Naive thymus-derived CD8-positive, alpha-beta T cell (primary cell): ENCODE results near the gene PHPT1. TPM values are rescaled to one million over a fixed set of nuclear protein-coding genes. Genes with fewer than 3 reads are reported as not detected.
A peak's percentile ranks its signal among the peaks of the same experiment; 100 is the strongest.
"Not testable (repeated sequence)": the region's sequence is repeated elsewhere in the genome, so short reads cannot be mapped to it uniquely, and the experiment has no call there.

Experiments used
- ATAC-seq, 2 donors: fragments of 150-1000 bp; cut with Tn5 transposase in 1 of 2; sonication (Bioruptor Pico), chemical (Tn5 transposase) in 1 of 2; 1 replicate in 1 of 2; 2 replicates in 1 of 2; pipeline ENCODE4 v1.10.0; 2021; ENCODE audit warnings: mild to moderate bottlenecking in 2 of 2, moderate library complexity in 2 of 2
- POLR2A ChIA-PET: fragments of 350-600 bp; sonication (Branson Sonifier 250); formaldehyde crosslinking; loops from one replicate; lab custom pipeline; 2021; ENCODE audit warnings: antibody characterized with exemption; lab: Charles Lee
- DNase-seq, 10 donors: peaks; one replicate each; pipeline versions ENCODE4 v3.0.0 to v3.0.0-alpha.2; 2020 to 2022
- H3K27ac Mint-ChIP-seq, 10 donors: one replicate each; pipeline ENCODE4 v1.8.0; 2020 to 2022; ENCODE audit warnings: mild to moderate bottlenecking in 10 of 10, mixed read lengths in 10 of 10, moderate library complexity in 4 of 10, inconsistent platforms in 1 of 10
- H3K27me3 Mint-ChIP-seq, 5 donors: one replicate each; pipeline ENCODE4 v1.8.0; 2021 to 2022; ENCODE audit warnings: mixed read lengths in 5 of 5
- H3K36me3 Mint-ChIP-seq, 3 donors: one replicate each; pipeline ENCODE4 v1.8.0; 2020 to 2022; ENCODE audit warnings: mixed read lengths in 3 of 3, mild to moderate bottlenecking in 2 of 3, inconsistent platforms in 1 of 3
- H3K4me1 Mint-ChIP-seq, 4 donors: one replicate each; pipeline ENCODE4 v1.8.0; 2021 to 2022; ENCODE audit warnings: mixed read lengths in 4 of 4
- H3K4me3 Mint-ChIP-seq, 10 donors: one replicate each; pipeline ENCODE4 v1.8.0; 2020 to 2022; ENCODE audit warnings: mild to moderate bottlenecking in 10 of 10, mixed read lengths in 10 of 10, moderate library complexity in 6 of 10, inconsistent platforms in 1 of 10
- H3K9me3 Mint-ChIP-seq, 9 donors: one replicate each; pipeline ENCODE4 v1.8.0; 2020 to 2022; ENCODE audit warnings: mixed read lengths in 9 of 9, mild to moderate bottlenecking in 3 of 9, inconsistent platforms in 1 of 9, moderate library complexity in 1 of 9
- polyA plus RNA-seq, 3 donors: library from polyadenylated mRNA; unstranded; fragments of 300-500 nt; fragmentation: Illumina TruSeq; gene quantifications; one replicate each; pipeline ENCODE4 v1.2.3, GENCODE V29; 2021
- total RNA-seq, 8 experiments: library from RNA in 2 of 8; stranded (reverse) in 2 of 8; gene quantifications; one replicate each; pipeline ENCODE4 v1.2.3 and lab custom pipeline; 2021 to 2026

Gene PHPT1
- total and polyA plus RNA-seq, 5 experiments from 2014 or later = 25.2 to 98.1 (median 82.6) TPM

DNA sequence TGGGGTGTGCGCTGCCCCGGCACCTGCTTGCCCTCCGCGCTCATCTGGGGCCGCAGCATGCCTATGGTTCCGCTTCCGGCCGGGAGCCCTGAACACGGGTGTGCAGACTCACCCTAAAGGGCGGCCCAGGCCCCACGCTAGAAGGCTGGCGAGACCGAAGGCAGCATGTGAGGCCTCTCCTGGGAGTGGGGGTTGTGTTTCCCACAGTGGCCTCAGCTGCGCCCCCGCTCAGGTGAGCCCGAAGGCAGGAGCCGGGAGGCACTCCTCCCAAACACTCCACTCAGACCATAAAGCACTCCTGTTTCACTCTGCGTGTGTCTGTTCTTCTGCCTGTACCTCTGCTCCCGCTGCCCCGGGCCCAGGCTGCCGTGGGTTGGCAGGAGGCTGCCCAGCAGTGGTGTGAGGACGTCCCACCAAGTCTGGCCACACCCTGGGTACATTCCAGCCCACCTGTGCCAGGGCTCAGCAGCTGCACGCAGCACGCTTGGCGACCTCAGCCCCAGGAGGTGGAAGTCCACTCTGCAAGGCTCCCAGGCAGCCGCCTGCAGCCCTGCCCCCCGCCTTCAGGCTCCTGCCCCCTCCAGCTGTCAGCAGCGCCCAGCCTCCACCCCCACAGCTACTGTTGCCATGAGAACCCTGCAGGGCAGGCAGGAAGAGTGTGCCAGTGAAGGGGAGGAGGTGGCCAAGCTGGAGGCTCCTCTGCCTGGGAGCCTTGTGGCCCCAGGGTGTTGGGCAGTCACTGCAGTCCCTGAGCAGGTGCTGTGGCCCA is 8.1 kb upstream of the PHPT1 start:
- POLR2A ChIA-PET = interaction anchor here (1.2 to 1.8 kb wide), 3 partner anchors 33 to 151 kb away, joined by 3 to 12 read pairs (median 5); partner anchors contain the start of genes PAXX, RABL6 and TRAF2
- DNase-seq = no peak
- no peak for ATAC-seq
- H3K9me3 Mint-ChIP-seq = no peaks in the 10 kb centered on the region
- H3K27ac Mint-ChIP-seq = no peak overlapping the region
- H3K27me3 Mint-ChIP-seq = peaks cover 0 to 13% (median 0%) of the 10 kb centered on the region in 5 donors
- peak overlapping the region in 1 of 10 donors; percentile 31 for H3K4me3 Mint-ChIP-seq
- peaks cover 9 to 18% (median 14%) of the 10 kb centered on the region in 4 donors for H3K4me1 Mint-ChIP-seq
- H3K36me3 Mint-ChIP-seq = peaks cover 0 to 13% (median 0%) of the 10 kb centered on the region in 3 donors

DNA sequence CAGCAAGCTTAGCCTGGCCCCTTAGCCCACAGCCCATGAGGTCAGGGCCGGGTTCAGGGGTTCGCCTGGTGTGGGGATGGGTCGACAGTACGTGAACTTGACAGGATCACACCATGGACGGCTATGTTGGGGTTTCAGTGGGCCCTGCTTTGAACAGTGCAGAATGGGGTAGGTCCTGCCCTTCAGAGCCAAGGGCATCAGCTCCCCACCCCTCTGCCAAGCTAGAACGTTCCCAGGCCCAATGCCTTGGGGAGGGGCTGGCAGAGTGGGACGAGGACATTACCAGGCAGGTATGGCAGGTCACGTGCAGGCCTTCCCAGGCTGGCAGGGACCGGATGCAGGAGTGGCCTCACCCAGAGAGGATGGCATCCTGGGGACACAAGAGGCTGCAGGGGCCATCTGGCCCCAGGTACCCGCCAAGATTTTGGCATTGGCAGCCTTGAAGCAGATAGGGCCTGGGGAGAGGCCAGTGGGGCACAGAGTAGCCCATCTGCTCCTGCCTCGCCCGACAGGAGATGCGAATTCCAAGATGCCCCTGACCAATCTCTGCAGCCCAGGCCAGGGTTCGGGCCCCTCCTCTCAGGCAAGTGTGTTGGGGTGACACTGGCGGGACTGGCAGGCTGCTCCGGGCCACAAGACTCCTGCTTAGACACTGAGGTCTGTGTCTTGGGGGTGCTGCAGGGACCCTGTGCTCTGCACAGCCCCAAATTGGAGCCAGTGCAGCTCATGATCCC is 7.4 kb upstream of the PHPT1 start:
- Mint-ChIP-seq H3K4me1 (peaks cover 11 to 22% (median 15%) of the 10 kb centered on the region in 4 donors), H3K36me3 (peaks cover 0 to 13% (median 0%) of the 10 kb centered on the region in 3 donors), H3K27me3 (peaks cover 0 to 18% (median 2%) of the 10 kb centered on the region in 5 donors), H3K4me3 (peak overlapping the region; percentile 75 to 94 (median 84)), H3K27ac (peak overlapping the region in 3 of 10 donors; percentile 43 to 78 (median 51))
- ATAC-seq, DNase-seq, H3K9me3 Mint-ChIP-seq: not testable (repeated sequence)
- POLR2A ChIA-PET = interaction anchor here (0.9 to 3.8 kb wide), 9 partner anchors 35 to 193 kb away, joined by 3 to 17 read pairs (median 4); partner anchors contain the start of genes PAXX, RABL6 and TRAF2

DNA sequence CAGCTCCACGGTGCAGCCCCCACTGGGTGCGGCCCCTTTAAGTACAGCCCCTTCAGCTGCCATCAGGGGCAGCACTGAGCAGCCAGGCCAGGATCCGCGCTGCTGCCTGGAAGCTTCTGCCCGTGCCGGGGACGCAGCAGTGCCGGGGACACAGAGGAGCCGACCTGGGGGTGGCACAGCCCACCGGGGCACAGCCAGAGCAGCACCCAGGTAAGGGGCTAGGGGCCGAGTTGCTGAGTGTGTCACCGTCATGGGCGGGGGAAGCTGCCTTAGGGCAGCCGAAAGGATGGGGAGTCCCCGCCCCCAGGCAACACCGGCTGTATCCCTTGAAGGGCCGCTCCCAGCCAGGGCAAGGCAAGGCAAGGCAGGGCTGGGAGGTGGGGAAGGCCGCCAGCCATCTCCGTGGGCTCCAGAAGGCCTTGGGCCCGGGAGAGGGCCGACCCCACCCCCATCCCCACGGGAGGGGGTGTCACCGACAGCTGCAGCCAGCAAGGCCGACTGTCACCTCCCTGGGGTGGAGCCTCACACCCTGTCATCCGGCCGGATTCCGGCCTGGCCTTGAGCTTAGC is 6.7 kb upstream of the PHPT1 start, which contains the start of gene AJM1:
Gene AJM1 (plus strand): TSS at position 99 of the 569 bp plus-strand sequence. CDS start 1,937 bp downstream, outside the sequence.
- H3K9me3 Mint-ChIP-seq = not testable (repeated sequence)
- DNase-seq (peak; percentile 67 to 86 (median 78)), ATAC-seq (peak; percentile 88 to 91)
- peak within 1 kb of the TSS in 6 of 10 donors; percentile 43 to 82 (median 69) for H3K27ac Mint-ChIP-seq
- H3K4me3 Mint-ChIP-seq = peak within 1 kb of the TSS; percentile 75 to 94 (median 84)
- peaks cover 11 to 23% (median 16%) of the 10 kb centered on the region in 4 donors for H3K4me1 Mint-ChIP-seq
- H3K36me3 Mint-ChIP-seq = peaks cover 0 to 13% (median 0%) of the 10 kb centered on the region in 3 donors
- peaks cover 0 to 20% (median 2%) of the 10 kb centered on the region in 5 donors for H3K27me3 Mint-ChIP-seq
- POLR2A ChIA-PET = interaction anchor here (0.6 to 3.8 kb wide), 10 partner anchors 22 to 193 kb away, joined by 3 to 17 read pairs (median 4); partner anchors contain the start of genes PAXX, RABL6 and TRAF2

DNA sequence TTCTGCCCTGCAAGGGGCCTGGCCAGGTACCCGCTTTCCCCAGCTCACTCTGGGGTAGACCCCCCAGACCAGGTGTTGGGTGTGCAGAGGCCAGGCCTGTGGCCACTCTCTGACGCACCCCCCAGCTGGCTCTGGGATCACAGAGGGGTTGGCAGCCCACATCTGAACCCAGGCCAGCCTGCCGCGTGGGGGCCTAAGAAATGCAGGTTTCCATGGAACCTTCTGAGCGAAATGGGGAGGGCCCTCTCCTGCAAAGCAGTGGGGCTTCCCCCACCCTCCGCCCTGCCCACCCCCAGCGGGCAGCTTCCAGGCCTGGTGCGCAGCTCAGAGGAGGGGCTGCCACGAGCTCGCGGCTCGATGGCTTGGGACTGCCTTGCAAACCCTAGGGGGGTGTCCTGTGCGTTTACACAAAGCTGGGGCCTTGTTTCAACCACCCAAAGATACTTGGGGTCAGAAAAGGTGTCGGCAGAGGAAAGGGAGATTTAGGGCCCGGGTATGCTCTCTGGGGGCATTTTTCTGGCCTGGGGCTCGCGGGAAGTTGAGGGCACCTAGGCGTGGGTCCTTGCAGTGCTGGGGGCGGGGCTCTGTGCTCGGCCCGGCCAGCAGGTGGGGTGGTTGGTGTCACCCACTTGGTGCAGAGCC is 5.9 kb upstream of the PHPT1 start:
- Mint-ChIP-seq H3K27me3 (peaks cover 0 to 26% (median 2%) of the 10 kb centered on the region in 5 donors), H3K4me3 (peak overlapping the region; percentile 48 to 80 (median 70)), H3K27ac (peak overlapping the region in 6 of 10 donors; percentile 24 to 73 (median 66)), H3K4me1 (peaks cover 13 to 29% (median 23%) of the 10 kb centered on the region in 4 donors), H3K36me3 (peaks cover 0 to 13% (median 0%) of the 10 kb centered on the region in 3 donors)
- not testable (repeated sequence) for ATAC-seq, DNase-seq, H3K9me3 Mint-ChIP-seq
- POLR2A ChIA-PET = interaction anchor here (1.0 to 3.8 kb wide), 7 partner anchors 34 to 192 kb away, joined by 3 to 17 read pairs (median 5); partner anchors contain the start of genes RABL6 and TRAF2

DNA sequence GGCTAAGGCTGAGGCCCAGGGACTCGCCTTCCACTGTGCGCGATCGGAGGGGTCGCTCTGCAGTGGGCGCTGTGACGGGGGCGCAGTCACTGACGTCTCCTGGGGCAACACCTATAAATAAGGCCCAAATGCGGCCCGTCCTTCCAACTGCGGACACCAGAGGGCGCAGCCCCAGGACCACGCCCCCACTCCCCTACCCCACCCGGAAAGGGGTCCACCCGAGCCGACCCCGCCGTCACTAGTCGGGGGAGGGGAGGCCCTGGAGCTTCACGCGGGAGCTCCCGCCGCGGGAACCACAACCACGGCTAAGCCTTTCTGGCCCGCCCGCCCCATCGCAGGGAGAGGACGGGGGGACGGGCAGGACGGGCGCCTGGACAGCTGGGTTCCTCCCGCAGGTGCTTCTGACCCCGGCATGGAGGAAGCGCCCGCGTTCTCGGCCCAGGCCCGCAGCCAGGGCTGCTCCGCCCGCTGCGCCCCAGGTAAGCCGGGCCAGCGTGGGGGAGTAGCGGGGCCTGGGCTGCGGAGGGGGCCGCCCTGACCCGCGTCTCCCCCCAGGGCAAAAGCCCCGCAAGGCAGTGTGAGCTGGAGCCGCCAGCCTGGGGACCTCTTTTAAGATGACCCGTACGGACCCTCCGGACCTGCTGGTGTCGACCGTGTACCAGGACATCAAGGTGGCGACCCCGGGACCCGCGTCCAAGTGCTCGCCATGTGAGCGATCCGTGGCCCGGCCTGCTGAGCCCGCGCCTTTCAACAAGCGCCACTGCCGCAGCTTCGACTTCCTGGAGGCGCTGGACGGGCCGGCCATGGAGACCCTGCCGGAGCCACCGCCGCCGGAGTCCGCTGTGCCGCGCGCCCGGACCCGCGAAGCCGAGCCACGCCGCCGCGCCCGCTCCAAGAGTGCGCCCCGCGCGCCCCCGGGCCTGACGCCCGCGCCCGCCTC is 5.1 kb upstream of the PHPT1 start:
- H3K9me3 Mint-ChIP-seq, H3K36me3 Mint-ChIP-seq: not testable (repeated sequence)
- H3K27me3 Mint-ChIP-seq = peaks cover 0 to 27% (median 2%) of the 10 kb centered on the region in 5 donors
- peak overlapping the region in 6 of 10 donors; percentile 24 to 73 (median 66) for H3K27ac Mint-ChIP-seq
- ATAC-seq (peak; percentile 8 to 26), DNase-seq (peak; percentile 39 to 78 (median 58))
- peaks cover 13 to 31% (median 24%) of the 10 kb centered on the region in 4 donors for H3K4me1 Mint-ChIP-seq
- peak overlapping the region; percentile 48 to 80 (median 70) for H3K4me3 Mint-ChIP-seq
- POLR2A ChIA-PET = interaction anchor here (1.2 to 3.8 kb wide), 2 partner anchors 44 to 191 kb away, joined by 3 to 17 read pairs; no protein-coding TSS in a partner anchor

DNA sequence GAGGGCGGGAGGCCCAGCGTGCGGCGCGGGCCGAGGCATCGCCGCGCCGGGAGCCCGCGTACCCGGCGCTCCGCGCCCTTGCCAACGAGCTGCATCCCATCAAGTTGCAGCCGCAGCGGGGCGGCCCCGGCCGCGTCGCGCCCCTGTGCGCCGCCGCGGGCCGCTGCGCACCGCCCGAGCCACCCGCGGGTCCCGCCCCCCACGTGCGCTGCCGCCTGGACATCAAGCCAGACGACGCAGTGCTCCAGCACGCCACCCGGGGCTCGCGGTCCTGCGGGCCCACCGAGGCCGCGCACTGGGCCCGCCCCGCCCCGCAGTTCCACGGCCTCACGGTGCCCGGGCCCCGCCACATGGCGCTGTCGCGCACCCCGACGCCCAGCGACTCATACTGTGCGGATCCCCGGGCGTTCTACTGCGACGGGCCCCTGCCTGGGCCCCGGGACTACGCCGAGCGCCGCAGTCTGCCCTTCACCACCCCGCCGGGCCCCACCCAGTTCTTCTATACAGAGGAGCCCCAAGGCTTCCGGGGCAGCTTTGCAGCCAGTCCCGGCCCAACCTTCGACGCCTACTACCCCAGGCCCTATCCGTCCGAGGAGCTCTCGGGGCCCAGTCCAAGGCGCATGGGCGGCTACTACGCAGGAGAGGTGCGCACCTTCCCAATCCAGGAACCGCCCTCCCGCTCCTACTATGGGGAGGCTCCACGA is 4.3 kb upstream of the PHPT1 start:
- POLR2A ChIA-PET = interaction anchor here (3.8 kb wide), 1 partner anchor 190 kb away, joined by 17 read pairs; no protein-coding TSS in a partner anchor
- peak overlapping the region in 8 of 10 donors; percentile 7 to 69 (median 26) for H3K4me3 Mint-ChIP-seq
- DNase-seq (no peak), ATAC-seq (no peak)
- peaks cover 0 to 2% (median 0%) of the 10 kb centered on the region in 3 donors for H3K36me3 Mint-ChIP-seq
- H3K9me3 Mint-ChIP-seq = no peaks in the 10 kb centered on the region
- peaks cover 12 to 33% (median 24%) of the 10 kb centered on the region in 4 donors for H3K4me1 Mint-ChIP-seq
- H3K27me3 Mint-ChIP-seq = peaks cover 0 to 29% (median 2%) of the 10 kb centered on the region in 5 donors
- H3K27ac Mint-ChIP-seq = no peak overlapping the region

DNA sequence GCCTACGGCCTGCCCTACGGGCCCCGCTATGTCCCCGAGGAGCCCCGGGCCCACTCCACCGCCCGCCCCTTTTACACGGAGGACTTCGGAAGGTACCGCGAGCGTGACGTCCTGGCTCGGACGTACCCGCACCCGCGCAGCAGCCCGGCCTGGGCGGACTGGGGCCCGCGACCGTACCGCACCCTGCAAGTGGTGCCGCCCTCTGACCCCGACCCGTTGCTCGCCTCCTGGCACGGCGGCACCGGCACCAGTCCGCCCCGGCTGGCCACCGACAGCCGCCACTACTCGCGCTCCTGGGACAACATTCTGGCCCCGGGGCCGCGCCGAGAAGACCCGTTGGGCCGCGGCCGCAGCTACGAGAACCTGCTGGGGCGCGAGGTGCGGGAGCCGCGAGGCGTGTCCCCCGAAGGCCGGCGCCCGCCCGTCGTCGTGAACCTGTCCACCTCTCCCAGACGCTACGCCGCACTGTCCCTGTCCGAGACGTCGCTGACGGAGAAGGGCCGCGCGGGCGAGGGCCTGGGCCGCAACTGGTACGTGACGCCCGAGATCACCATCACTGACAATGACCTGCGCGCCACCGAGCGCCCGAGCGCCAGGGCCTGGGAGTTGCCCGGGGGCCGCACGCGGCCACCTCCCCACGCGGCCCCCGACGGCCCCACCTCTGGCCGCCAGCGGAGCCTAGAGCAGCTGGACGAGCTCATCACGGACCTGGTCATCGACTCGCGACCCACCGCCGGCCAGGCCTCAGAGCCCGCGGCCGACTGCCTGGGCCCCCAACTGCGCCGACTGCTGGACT is 3.5 kb upstream of the PHPT1 start:
- Mint-ChIP-seq H3K27me3 (peaks cover 0 to 29% (median 2%) of the 10 kb centered on the region in 5 donors), H3K4me3 (peak overlapping the region in 7 of 10 donors; percentile 11 to 69 (median 33)), H3K27ac (no peak overlapping the region), H3K4me1 (peaks cover 10 to 33% (median 23%) of the 10 kb centered on the region in 4 donors), H3K36me3 (no peaks in the 10 kb centered on the region), H3K9me3 (no peaks in the 10 kb centered on the region)
- POLR2A ChIA-PET = interaction anchor here (3.8 kb wide), 1 partner anchor 189 kb away, joined by 17 read pairs; no protein-coding TSS in a partner anchor
- no peak for ATAC-seq
- no peak for DNase-seq

DNA sequence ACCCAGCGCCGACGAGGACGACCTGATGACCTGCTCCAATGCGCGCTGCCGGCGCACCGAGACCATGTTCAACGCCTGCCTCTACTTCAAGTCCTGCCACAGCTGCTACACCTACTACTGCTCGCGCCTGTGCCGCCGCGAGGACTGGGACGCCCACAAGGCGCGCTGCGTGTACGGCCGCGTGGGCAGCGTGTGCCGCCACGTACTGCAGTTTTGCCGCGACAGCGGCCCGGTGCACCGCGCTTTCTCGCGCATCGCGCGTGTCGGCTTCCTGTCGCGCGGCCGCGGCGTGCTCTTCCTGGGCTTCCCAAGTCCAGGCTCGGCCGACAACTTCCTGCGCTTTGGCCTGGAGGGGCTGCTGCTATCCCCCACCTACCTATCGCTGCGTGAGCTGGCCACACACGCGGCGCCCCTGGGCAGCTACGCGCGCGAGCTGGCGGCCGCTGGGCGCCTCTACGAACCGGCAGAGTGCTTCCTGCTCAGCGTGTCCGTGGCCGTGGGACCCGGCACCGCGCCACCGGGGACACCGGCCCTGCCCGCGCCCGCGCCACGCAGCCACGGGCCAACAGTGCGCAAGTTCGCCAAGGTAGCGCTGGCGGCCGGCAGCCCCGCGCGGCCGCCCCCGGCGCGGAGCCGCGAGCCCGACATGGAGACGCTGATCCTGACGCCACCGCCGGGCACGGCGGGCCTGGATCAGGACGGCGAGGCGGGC is 2.7 kb upstream of the PHPT1 start:
- Mint-ChIP-seq H3K4me3 (peak overlapping the region in 5 of 10 donors; percentile 25 to 86 (median 54)), H3K27me3 (peaks cover 0 to 29% (median 2%) of the 10 kb centered on the region in 5 donors), H3K27ac (peak overlapping the region in 1 of 10 donors; percentile 67), H3K36me3 (no peaks in the 10 kb centered on the region), H3K9me3 (no peaks in the 10 kb centered on the region), H3K4me1 (peaks cover 10 to 29% (median 23%) of the 10 kb centered on the region in 4 donors)
- ATAC-seq (no peak), DNase-seq (no peak)
- POLR2A ChIA-PET = interaction anchor here (0.6 to 1.5 kb wide), 4 partner anchors 19 to 355 kb away, joined by 3 to 6 read pairs (median 4); partner anchors contain the start of genes EDF1 and TRAF2
